HFF-Myc (cell line): ENCODE results near the gene ZHX3.

ENCODE experiments used
- DNase-seq: peaks from one replicate; pipeline ENCODE4 v3.0.0-alpha.2; 2011; ENCODE audit warnings: low read depth; ENCODE audit errors: extremely low read depth
- H3K4me3 ChIP-seq: replicated peaks from 2 replicates; pipeline ENCODE4 v1.5.1; 2011; ENCODE audit warnings: low read depth, mild to moderate bottlenecking, control low read depth, low read length
- CTCF ChIP-seq: IDR thresholded peaks from 2 replicates; pipeline ENCODE4 v1.5.1; 2012; ENCODE audit warnings: mild to moderate bottlenecking, low read depth, low read length, control low read depth; ENCODE audit errors: missing control alignments

ZHX3 gene

GRCh38 chr20:41255655-41256054 is 61.9 kb downstream of the ZHX3 start:
- DNase-seq, result no peak
- TF ChIP-seq CTCF, result no peak
- H3K4me3 ChIP-seq, result no peak overlapping the region

GRCh38 chr20:41249411-41250281 is 67.9 kb downstream of the ZHX3 start:
- H3K4me3 ChIP-seq, result no peak overlapping the region
- peak; percentile 52 for DNase-seq
- peak; percentile 33 for TF ChIP-seq CTCF

- H3K4me3 ChIP-seq, result no peak overlapping the region
- no peak for TF ChIP-seq CTCF
- no peak for DNase-seq
Measured at GRCh38 chr20:41248368-41249024, 69.0 kb downstream of the ZHX3 start.

GRCh38 chr20:41247523-41248367 is 69.8 kb downstream of the ZHX3 start:
- no peak overlapping the region for H3K4me3 ChIP-seq
- TF ChIP-seq CTCF, result no peak
- no peak for DNase-seq

GRCh38 chr20:41245086-41245707 is 72.3 kb downstream of the ZHX3 start:
- DNase-seq, result no peak
- no peak overlapping the region for H3K4me3 ChIP-seq
- no peak for TF ChIP-seq CTCF

- DNase-seq, result no peak
- TF ChIP-seq CTCF, result no peak
- H3K4me3 ChIP-seq, result no peak overlapping the region
Measured at GRCh38 chr20:41242807-41243206, 74.7 kb downstream of the ZHX3 start.
